ENCODE data around the gene RIT2. TPM values are rescaled to one million over a fixed set of nuclear protein-coding genes. Genes with fewer than 3 reads are reported as not detected.

RIT2 gene
- total RNA-seq, 1 experiment from 2014 or later: not detected

GRCh38 chr18:42860011-42860410 lies 255.5 kb downstream of the RIT2 start:
- ChIA-PET POLR2A (no interaction called here), CTCF (no interaction called here)
- Mint-ChIP-seq H3K4me3 (ENCODE audit: unreplicated experiment) (no peak overlapping the region), H3K36me3 (ENCODE audit: insufficient read depth, unreplicated experiment) (no peaks in the 10 kb centered on the region), H3K9me3 (ENCODE audit: unreplicated experiment) (no peaks in the 10 kb centered on the region), H3K27me3 (ENCODE audit: insufficient read depth, unreplicated experiment) (no peaks in the 10 kb centered on the region), H3K4me1 (ENCODE audit: low read depth, unreplicated experiment) (no peaks in the 10 kb centered on the region), H3K27ac (ENCODE audit: unreplicated experiment) (no peak overlapping the region)
- intact Hi-C loops (cut with micrococcal nuclease; ENCODE audit: unreplicated experiment): no loop called here
- Histone ChIP-seq H3K36me3 (ENCODE audit: control insufficient read depth, insufficient read depth, low read length) (no peaks in the 10 kb centered on the region), H3K27me3 (replicated peaks; ENCODE audit: control insufficient read depth, insufficient read depth, low read length) (no peaks in the 10 kb centered on the region), H3K4me1 (no peaks in the 10 kb centered on the region), H3K4me3 (ENCODE audit: low read depth, low read length) (no peak overlapping the region), H3K9me3 (no peaks in the 10 kb centered on the region)
- no peak for TF ChIP-seq CTCF (IDR thresholded peaks at IDR 0.05; ENCODE audit: insufficient read depth in 1 of 2, low read depth in 1 of 2, low read length in 1 of 2, severe bottlenecking in 1 of 2, unreplicated experiment in 1 of 2)
- DNase-seq: no peak
- no TSS peak for BruUV-seq (replicated peaks)

GRCh38 chr18:42854558-42854957 lies 260.9 kb downstream of the RIT2 start:
- no peak overlapping the region for H3K27ac Mint-ChIP-seq (ENCODE audit: unreplicated experiment)
- ChIA-PET POLR2A (no interaction called here), CTCF (no interaction called here)
- H3K9me3 Mint-ChIP-seq (ENCODE audit: unreplicated experiment): no peaks in the 10 kb centered on the region
- Histone ChIP-seq H3K4me1 (no peaks in the 10 kb centered on the region), H3K36me3 (ENCODE audit: control insufficient read depth, insufficient read depth, low read length) (no peaks in the 10 kb centered on the region), H3K27me3 (replicated peaks; ENCODE audit: control insufficient read depth, insufficient read depth, low read length) (no peaks in the 10 kb centered on the region), H3K4me3 (ENCODE audit: low read depth, low read length) (no peak overlapping the region), H3K9me3 (no peaks in the 10 kb centered on the region)
- no TSS peak for BruUV-seq (replicated peaks)
- no peaks in the 10 kb centered on the region for H3K36me3 Mint-ChIP-seq (ENCODE audit: insufficient read depth, unreplicated experiment)
- no peak overlapping the region for H3K4me3 Mint-ChIP-seq (ENCODE audit: unreplicated experiment)
- no peak for TF ChIP-seq CTCF (IDR thresholded peaks at IDR 0.05; ENCODE audit: insufficient read depth in 1 of 2, low read depth in 1 of 2, low read length in 1 of 2, severe bottlenecking in 1 of 2, unreplicated experiment in 1 of 2)
- no peak for DNase-seq
- intact Hi-C loops (cut with micrococcal nuclease; ENCODE audit: unreplicated experiment): no loop called here
- H3K27me3 Mint-ChIP-seq (ENCODE audit: insufficient read depth, unreplicated experiment): no peaks in the 10 kb centered on the region
- no peaks in the 10 kb centered on the region for H3K4me1 Mint-ChIP-seq (ENCODE audit: low read depth, unreplicated experiment)

- no TSS peak for BruUV-seq (replicated peaks)
- intact Hi-C loops (cut with micrococcal nuclease; ENCODE audit: unreplicated experiment): no loop called here
- H3K4me1 ChIP-seq: no peaks in the 10 kb centered on the region
- ChIA-PET CTCF (no interaction called here), POLR2A (no interaction called here)
- Mint-ChIP-seq H3K9me3 (ENCODE audit: unreplicated experiment) (no peaks in the 10 kb centered on the region), H3K27ac (ENCODE audit: unreplicated experiment) (no peak overlapping the region), H3K4me1 (ENCODE audit: low read depth, unreplicated experiment) (no peaks in the 10 kb centered on the region), H3K4me3 (ENCODE audit: unreplicated experiment) (no peak overlapping the region), H3K27me3 (ENCODE audit: insufficient read depth, unreplicated experiment) (no peaks in the 10 kb centered on the region), H3K36me3 (ENCODE audit: insufficient read depth, unreplicated experiment) (no peaks in the 10 kb centered on the region)
- H3K9me3 ChIP-seq: no peaks in the 10 kb centered on the region
- no peaks in the 10 kb centered on the region for H3K36me3 ChIP-seq (ENCODE audit: control insufficient read depth, insufficient read depth, low read length)
- no peak overlapping the region for H3K4me3 ChIP-seq (ENCODE audit: low read depth, low read length)
- no peak for TF ChIP-seq CTCF (IDR thresholded peaks at IDR 0.05; ENCODE audit: insufficient read depth in 1 of 2, low read depth in 1 of 2, low read length in 1 of 2, severe bottlenecking in 1 of 2, unreplicated experiment in 1 of 2)
- H3K27me3 ChIP-seq (replicated peaks; ENCODE audit: control insufficient read depth, insufficient read depth, low read length): no peaks in the 10 kb centered on the region
- DNase-seq: no peak
These were observed 265.1 kb downstream of the RIT2 start for GRCh38 chr18:42850174-42851083.
